ENCODE results near the gene B9D1.

GRCh38 chr17:19398301-19399181 is 36.0 kb upstream of the B9D1 start:
- no peak for TF ChIP-seq CTCF (IDR thresholded peaks at IDR 0.05)
- TF ChIP-seq POLR2A (IDR thresholded peaks at IDR 0.05) = no peak

All from testis (tissue), 2 donors.